Measurements from ENCODE around the gene CYP2C8.
"Not testable (repeated sequence)": the region's sequence is repeated elsewhere in the genome, so short reads cannot be mapped to it uniquely, and the experiment has no call there.

CYP2C8 gene

DNA sequence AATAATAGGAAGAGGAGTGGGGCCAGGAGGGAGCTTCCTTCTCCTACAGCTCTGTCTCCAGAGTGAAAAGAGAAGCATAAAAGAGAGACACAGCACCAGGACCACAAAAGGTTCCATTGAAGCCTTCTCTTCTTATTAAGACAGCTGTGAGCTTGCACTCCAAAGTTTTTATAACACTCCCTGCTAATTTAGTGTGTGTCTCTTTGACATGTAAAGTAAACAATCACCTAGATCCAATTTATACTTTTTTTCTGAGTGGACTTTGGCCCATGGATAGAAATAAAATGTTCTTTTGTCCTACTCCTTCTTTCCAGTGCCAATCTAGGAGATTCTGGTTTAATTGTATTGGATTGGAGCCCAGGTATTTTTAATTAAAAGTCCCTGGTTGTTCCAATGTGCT is at the start of gene CYP2C8:
TSS of gene CYP2C8 (minus strand) at position 212 of the 400 bp plus-strand sequence. CDS start at position 117, 95 bp downstream.
- no peak for DNase-seq (ENCODE audit: low read depth in 3 of 3)

DNA sequence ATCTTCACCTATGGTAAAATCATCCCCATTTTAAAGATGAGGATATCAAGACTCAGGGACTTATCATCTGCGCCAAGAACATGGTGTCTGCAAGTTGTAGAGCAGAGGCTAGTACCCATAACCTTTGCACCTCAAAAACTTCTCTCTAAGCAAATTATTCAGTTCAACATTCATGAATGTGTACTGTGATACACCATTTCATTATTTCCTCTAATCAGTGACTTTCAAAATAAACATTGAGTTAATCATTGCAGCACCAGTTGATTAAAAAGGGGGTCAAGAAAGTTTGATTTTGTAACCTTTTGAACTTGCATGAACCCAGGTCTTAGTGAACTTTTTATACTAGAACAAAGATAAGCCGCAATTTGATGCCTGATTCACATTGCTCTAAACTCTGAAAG is 47.6 kb upstream of the CYP2C8 start:
- no peak for DNase-seq (ENCODE audit: low read depth in 3 of 3)

DNA sequence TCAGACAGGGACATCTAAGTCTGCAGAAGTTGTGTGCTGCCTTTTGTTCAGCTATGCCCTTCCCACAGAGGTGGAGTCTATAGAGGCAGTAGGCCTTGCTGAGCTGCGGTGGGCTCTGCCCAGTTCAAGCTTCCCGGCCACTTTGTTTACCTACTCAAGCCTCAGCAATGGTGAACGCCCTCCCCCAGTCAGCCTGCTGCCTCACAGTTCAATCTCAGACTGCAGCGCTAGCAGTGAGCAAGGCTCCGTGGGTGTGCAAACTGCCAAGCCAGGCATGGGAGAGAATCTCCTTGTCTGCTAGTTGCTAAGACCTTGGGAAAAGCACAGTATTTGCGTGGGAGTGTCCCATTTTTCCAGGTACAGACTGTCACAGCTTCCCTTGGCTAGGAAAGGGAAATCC is 41.5 kb upstream of the CYP2C8 start:
- DNase-seq (ENCODE audit: low read depth in 3 of 3): not testable (repeated sequence)

DNA sequence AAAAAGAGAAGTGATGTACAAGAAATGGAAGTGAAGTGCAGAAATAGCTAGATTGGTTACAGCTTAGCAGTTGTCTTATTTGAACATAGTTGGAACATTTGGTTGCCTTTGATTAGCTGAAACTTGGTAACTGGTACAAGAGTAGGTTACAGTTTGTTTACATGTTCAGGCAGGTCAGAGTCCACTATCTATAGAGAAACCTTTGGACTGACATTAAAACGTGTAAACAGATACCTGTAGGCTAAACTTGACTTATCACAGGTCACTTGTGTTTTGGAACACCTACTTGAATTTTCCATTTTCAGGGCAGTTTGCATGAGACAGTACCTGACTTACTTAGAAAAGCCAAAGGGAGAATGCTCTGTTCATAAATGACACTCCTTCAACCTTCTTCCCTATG is 28.5 kb upstream of the CYP2C8 start:
- DNase-seq (ENCODE audit: low read depth in 3 of 3): no peak

DNA sequence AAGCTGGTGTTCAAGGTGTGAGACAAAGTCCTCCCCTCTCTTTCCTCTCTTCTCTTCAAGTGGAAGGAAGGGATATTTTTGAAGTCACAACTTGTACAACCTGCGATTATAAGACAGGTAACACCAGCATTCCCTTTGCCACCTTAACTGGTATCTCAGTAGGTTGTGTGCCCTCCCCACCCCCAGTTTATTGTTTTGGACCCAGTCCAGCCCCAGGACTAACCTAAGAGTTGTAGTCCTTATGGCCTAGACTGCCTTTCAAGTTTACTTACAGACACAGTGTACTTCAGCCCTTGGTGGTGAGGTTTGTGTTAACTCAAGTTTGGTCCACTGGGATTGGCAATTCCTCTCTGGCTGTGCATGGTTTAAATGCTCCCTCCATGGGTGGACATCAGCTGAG is 26.8 kb upstream of the CYP2C8 start:
- DNase-seq (ENCODE audit: low read depth in 3 of 3): no peak

DNA sequence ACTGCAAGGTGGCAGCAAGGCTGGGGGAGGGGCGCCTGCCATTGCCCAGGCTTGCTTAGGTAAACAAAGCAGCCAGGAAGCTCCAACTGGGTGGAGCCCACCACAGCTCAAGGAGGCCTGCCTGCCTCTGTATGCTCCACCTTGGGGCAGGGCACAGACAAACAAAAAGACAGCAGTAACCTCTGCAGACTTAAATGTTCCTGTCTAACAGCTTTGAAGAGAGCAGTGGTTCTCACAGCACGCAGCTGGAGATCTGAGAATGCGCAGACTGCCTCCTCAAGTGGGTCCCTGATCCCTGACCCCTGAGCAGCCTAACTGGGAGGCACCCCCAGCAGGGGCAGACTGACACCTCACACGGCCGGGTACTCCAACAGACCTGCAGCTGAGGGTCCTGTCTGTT is 10.3 kb upstream of the CYP2C8 start:
- DNase-seq (ENCODE audit: low read depth in 3 of 3): not testable (repeated sequence)

DNA sequence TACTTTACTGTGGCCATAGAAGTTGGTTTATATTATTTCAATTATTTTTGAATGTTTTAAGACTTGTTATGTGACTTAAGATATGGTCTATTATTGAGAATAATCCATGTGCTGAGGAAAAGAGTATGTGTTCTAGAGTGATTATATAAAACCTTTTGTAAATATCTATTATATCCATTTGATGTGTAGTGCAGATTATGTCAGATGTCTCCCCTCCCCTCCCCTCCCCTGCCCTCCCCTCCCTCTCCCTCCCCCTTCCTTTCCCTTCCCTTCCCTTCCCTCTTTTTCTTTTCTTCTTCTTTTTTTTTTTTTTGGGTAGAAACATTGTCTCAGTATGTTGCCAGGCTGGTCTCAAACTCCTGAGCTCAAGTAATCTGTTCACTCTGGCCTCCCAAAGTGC is 8.3 kb upstream of the CYP2C8 start:
- no peak for DNase-seq (ENCODE audit: low read depth in 3 of 3)

DNA sequence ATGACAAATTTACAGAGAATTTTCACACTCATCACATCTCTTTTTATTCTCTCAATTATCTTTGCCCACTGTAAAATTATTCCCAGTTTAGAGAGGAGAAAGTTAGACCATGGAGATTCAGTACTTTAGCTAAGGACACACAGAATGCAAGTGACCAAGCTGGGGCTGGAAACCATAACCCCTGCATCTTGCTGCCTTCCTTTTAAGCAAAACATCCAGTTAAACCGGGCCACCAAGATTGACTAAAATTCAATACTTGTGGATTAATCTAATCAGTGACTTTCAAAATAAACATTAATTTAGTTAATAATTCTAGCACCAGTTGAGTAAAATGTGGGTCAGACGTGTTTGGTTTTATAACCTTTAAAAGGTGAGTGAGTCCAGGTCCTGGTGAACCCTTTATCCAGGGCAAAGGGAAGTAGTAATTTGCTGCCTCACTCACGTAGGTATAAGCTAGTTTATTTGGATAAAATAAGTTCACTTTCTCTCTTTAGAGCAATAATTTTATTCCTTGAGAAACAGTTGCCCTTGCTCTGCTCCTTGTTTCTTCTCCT is 1.9 kb upstream of the CYP2C8 start:
- no peak for DNase-seq (ENCODE audit: low read depth in 3 of 3)

DNA sequence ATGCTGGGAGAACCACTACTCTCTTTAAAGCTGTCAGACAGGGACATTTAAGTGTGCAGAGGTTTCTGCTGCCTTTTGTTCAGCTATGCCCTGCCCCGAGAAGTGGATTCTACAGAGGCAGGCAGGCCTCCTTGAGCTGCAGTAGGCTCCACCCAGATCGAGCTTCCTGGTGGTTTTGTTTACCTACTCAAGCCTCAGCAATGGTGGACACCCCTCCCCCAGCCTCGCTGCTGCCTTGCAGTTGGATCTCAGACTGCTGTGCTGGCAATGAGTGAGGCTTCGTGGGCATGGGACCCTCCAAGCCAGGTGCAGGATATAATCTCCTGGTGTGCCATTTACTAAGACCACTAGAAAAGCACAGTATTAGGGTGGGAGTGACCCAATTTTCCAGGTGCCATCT is 5.2 kb downstream of the CYP2C8 start:
- not testable (repeated sequence) for DNase-seq (ENCODE audit: low read depth in 3 of 3)

DNA sequence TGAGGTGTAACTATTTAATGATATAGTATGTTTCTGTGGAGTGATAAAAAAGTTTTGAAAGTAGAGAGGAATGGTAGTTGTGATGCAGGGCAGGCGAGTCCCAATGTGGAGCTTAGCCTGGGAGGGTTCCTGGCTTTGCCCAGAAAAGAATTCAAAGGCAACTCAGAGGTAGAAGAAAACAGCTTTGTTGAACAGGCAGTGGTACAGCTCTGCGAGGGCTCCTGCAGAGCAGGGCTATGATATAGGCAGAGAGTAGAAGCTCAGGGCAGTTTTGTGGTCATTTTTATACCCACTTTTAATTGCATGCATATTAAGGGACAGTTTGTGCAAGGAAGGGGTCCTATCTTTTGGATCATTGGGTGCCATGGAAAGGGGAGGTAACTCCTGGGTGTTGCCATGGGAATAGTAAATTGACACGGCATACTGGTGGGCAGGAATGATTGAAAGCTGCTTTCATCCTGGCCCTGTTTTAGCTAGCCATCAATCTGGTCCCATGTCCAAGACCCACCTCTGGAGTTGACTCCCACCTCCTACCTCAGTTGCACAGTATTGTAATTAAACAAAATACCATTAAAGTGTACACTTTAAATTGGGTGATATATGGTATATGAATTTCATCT is 12.4 kb downstream of the CYP2C8 start:
- DNase-seq (ENCODE audit: low read depth in 3 of 3): no peak

DNA sequence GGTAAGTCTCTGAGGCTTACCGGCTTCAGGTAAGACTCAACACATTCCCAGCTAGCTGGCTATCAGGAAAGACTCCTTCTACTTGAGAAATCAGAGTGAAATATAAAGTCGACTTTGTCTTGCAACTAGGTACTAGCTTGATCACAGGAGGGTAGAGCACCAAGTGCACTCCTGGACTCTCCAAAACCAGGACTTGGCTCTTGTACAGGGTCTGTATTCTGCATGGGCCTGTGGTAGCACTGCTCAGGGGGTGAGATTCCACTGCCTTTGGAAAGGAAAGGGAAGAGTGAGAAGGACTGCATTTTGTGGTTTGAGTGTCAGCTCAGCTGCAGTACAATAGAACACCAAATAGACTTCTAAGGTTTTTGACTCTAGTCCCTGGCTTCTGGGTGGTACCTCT is 19.4 kb downstream of the CYP2C8 start:
- DNase-seq (ENCODE audit: low read depth in 3 of 3): no peak

DNA sequence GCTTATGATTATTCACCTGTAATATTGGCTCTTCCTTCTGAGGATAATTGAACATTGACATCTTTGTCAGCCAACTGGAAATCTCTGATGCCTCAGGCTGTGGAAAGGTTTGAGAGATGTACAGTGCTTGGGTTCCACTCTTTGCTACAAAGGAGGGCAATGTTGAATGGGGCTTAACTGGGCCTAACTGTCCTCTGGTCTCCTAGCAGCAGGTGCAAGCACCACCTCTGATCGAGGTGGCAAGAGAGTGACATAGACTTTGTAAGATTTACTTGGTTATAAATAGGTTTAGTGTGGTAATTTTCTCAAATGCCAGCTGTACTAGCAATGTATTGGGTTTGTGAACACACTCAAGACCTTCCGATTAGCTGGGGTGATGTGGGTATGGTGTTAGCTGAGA is 21.1 kb downstream of the CYP2C8 start:
- no peak for DNase-seq (ENCODE audit: low read depth in 3 of 3)

DNA sequence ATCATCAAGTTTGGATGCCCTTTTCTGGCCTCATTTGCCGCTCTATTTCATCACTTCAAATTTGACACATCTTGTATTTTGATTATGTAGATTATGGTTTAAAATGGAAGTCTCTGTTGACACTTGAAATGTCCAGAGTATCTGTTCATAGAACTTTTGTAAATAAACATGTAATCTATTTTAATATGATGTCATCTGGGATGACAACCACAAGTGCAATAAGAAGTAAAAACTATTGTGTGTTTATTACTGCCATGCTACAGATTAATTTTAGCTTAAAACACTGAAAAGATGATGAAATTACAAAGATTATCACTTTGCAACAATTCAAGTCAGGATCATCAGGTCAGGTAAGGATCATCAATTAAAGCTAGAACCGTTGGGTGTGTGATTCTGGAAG is 30.0 kb downstream of the CYP2C8 start:
- DNase-seq (ENCODE audit: low read depth in 3 of 3): no peak

DNA sequence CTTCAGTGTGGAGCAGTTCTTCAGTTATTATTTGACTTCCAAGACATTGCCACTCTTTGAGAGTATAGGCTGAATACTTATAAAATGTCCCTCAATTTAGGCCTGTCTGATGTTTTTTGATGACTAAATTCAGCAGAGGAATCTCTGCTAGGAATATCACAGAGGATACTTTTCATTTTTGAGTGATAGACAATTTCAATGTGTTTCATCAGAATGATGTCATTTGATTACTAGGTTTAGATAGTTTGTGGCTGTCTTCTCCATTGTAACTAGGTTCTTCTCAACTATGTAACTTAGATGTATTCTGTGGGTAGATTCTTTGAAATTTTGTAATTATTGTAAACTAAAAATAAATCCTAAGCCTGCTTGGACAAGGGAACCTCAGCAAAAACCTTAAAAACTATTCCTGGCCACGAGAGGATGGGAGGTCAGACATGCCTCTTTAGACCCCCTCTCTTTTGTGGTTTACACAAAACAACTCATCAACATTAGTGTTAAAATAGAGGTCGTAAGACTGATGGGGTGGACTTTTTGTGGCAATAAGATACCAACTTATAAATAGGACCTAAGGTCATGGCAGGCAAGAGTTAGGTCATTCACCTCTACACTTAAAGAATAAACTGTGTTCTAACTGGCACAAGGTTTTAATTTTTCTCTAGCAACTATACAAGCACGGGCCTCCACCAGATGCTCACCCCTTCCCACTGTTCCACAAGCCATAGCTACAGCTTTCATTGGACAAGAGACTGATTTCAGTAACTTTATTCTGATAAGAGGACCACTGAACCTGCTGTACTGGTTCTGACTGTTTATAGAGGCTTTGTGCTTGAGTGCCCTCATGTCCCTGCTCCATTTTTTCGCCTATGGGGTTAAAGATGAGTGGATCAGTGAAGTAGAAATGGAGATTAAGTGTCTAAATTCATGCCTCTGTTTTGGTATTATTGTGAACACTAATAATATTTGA is 33.7 kb downstream of the CYP2C8 start:
- DNase-seq (ENCODE audit: low read depth in 3 of 3): no peak

DNA sequence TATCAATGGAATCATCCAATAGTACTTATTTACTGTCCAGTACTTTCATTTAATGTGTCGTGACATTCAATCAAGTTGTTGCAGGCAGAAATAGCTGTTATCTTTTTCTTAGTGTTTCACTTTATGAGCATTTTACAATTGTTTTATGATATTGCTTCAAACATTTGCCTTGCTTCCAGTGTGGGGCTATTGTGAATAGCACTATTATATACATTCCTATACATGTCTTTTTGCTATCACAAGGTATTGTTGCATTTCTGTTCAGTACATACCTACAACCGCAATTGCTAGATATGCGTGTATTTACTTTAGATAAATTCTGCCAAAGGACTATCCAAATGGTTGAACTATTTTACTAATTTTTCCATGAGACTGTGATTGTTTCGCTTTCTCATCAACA is 34.9 kb downstream of the CYP2C8 start:
- no peak for DNase-seq (ENCODE audit: low read depth in 3 of 3)

DNA sequence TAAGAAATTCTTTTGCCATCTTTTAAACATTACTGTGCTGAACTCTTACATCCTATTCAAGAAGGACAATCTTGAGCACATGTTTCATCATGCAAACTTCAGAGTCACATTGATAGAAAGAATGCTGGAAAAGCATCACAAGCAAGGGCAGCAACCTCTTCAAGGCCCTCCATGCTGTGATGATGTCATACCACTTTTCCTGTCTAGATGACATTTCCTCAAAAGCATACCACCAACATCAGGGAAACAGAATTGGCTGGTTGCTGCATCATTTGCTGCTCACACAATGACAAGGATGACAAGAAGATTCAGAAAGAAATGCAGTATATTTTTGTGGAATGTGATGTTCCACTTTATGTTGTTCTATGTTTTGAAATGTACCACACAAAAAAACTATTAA is 37.6 kb downstream of the CYP2C8 start:
- no peak for DNase-seq (ENCODE audit: low read depth in 3 of 3)

DNA sequence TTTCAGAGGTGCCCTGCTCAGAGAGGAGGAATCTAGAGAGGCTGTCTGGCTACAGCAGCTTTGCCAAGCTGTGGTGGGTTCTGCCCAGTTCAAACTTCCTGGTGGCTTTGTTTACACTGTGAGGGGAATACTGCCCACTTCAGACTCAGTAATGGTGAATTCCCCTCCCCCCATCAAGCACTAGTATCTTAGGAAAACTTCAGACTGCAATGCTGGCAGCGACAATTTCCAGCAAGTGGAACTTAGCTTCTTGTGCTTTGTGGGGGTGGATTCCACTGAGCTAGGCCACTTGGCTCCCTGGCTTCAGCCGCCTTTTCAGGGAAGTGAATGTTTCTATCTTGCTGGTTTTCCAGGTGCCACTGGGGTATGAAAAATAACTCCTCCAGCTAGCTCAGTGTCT is 42.8 kb downstream of the CYP2C8 start:
- no peak for DNase-seq (ENCODE audit: low read depth in 3 of 3)

DNA sequence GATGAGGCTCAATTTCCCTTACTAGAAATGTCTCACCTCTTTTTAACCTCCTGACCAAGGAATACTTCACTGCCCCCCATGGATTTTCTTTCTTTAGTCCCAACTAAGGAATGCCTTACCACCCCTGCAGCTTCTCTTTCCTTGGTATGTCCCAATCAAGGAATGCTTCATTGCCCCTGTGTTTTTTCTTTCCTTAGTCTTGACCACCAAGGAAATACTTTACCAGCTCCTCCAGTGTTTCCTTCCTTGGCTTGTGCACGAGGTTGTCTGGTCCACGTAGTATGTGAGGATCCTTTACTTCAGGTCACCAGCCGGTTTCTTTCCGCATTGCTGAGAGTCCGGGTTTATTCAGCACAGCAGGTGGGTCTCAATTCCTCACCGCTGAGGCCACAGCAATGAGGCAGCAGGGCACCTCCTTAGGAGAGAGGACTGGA is 71.5 kb downstream of the CYP2C8 start:
- no peak for DNase-seq (ENCODE audit: low read depth in 3 of 3)

DNA sequence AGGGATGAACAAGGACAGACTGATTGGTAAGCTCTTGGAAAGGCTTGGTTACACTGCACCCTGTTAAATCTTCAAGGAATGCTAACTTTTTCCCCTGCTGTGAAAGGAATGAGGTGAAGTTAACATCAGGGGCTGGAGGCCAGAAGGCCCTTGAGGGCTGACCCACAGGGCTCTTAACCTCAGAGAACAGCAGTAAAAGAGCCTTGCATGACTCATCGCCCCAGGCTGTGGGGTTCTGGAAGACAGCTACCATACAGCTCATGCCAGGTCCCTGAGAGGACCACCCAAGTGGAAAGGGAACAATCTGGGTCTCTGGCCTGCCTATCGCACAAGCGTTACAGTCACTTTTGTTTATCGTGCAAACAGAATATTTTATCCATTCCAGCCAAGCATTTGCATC is 76.5 kb downstream of the CYP2C8 start:
- no peak for DNase-seq (ENCODE audit: low read depth in 3 of 3)

DNA sequence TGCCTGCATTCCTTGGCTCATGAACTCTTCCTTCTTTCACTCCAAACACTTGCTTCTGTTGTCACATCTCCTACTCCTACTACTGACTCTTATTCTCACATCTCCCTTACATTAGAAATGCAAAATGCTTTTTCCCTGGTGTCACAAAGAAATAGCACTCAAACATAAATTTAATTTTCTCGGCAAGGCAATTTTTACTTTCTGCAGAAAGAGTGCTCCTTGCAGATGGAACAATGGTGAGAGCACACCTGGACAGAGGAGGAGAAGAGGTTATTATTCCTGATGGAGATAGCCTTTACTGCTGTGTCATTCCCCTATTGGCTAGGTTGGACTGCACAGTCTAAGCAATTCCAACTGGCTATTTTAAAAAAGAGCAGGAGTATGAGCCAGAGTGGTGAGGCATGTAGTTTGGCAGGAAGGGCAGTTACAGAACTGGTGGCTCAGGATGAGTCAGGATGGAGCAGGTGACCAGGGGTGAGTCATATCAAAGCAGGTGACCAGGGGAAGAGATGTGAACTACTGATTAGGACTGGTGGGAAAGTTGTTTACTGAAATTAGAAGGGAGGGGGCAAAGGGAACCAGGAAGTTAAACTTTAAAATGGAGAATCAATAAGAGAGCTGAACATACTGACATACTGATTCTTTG is 77.9 kb downstream of the CYP2C8 start:
- DNase-seq (ENCODE audit: low read depth in 3 of 3): no peak

DNA sequence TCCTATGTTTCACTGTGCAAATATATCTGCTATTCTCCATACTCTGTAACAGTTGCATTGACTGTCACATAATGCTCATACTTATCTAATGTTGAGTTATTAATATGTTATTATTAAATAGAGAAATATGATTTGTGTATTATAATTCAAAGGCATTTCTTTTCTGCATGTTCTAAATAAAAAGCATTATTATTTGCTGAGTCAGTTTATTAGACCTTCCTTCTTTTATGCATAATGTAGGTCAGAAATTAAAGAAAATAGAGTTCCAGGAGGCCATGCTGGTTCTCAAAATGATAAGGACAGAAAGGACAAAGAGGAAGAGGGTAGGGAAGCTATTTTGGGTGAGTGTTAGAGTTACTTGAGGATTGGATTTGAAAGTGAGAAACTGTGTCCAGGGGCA is 80.1 kb downstream of the CYP2C8 start:
- no peak for DNase-seq (ENCODE audit: low read depth in 3 of 3)

All from stimulated activated CD4-positive, alpha-beta T cell treated with anti-CD3 and anti-CD28 coated beads, TNF-alpha, amount 100 ng/mL, for 24 hours (primary cell).